Skeletal muscle tissue (tissue), 4 donors: ENCODE results near the gene TAS1R1. TPM values are rescaled to one million over a fixed set of nuclear protein-coding genes. Genes with fewer than 3 reads are reported as not detected.
A peak's percentile ranks its signal among the peaks of the same experiment; 100 is the strongest.

Experiments used
- H3K27ac ChIP-seq: one replicate; pipeline ENCODE4 v1.7.0; 2013; ENCODE audit warnings: mild to moderate bottlenecking, low read depth, low read length, inconsistent platforms
- H3K27me3 ChIP-seq, 3 donors: one replicate each; pipeline ENCODE4 v1.7.0; 2013; ENCODE audit warnings: low read length in 3 of 3; ENCODE audit not compliant: control insufficient read depth in 3 of 3, insufficient read depth in 3 of 3
- H3K36me3 ChIP-seq, 3 donors: one replicate each; pipeline ENCODE4 v1.7.0; 2013; ENCODE audit warnings: low read length in 3 of 3; ENCODE audit not compliant: control insufficient read depth in 3 of 3, insufficient read depth in 3 of 3
- H3K4me1 ChIP-seq, 3 donors: one replicate each; pipeline ENCODE4 v1.7.0; 2013; ENCODE audit warnings: low read length in 3 of 3, mild to moderate bottlenecking in 3 of 3; ENCODE audit not compliant: control insufficient read depth in 3 of 3, insufficient read depth in 3 of 3
- H3K4me3 ChIP-seq, 3 donors: one replicate each; pipeline ENCODE4 v1.7.0; 2013; ENCODE audit warnings: low read length in 3 of 3
- H3K9ac ChIP-seq, 3 donors: one replicate each; pipeline ENCODE4 v1.7.0; 2013; ENCODE audit warnings: low read length in 3 of 3, mild to moderate bottlenecking in 3 of 3, moderate library complexity in 2 of 3, low read depth in 1 of 3
- H3K9me3 ChIP-seq, 3 donors: one replicate each; pipeline ENCODE4 v1.7.0; 2013; ENCODE audit warnings: low read length in 3 of 3; ENCODE audit not compliant: control insufficient read depth in 3 of 3
- total RNA-seq: library from RNA; depleted of rRNA; stranded (reverse); fragments of >200 nt; gene quantifications from one replicate; pipeline ENCODE4 v1.2.3, GENCODE V29; 2014
- donor health status: Osteomylitis.

Gene TAS1R1
- total RNA-seq, 1 donor from 2014 or later = 5.7 TPM

GRCh38 chr1:6519935-6520671, 35.0 kb upstream of the TAS1R1 start:
- Histone ChIP-seq H3K27ac (no peak overlapping the region), H3K27me3 (no peaks in the 10 kb centered on the region), H3K9me3 (no peaks in the 10 kb centered on the region), H3K4me3 (peak overlapping the region in 2 of 3 donors; percentile 20 to 30), H3K36me3 (peaks cover under 1 to 6% (median under 1%) of the 10 kb centered on the region in 3 donors), H3K4me1 (peaks cover 13 to 16% (median 15%) of the 10 kb centered on the region in 3 donors), H3K9ac (peak overlapping the region in 1 of 3 donors; percentile 21)

DNA sequence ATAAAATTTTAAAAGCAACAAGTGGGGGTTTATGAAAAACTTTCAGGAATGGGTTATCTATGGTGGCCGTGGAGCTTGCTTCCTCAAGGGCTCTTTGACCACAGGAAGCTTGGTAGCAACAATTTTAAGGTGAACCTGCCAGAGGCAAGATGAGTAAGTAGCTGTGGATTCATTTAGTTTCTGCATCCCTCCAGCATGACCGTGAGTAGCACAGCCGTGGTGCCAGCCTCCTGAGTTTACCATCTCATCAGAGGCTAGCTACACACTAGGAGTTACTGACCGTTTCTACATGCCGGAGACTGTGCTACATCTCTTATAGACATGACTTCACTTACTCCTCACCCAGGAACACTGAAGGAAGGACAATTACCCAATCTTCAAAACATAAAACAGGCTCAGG, 33.6 kb upstream of the TAS1R1 start:
- Histone ChIP-seq H3K4me1 (peaks cover 13 to 16% (median 15%) of the 10 kb centered on the region in 3 donors), H3K9ac (no peak overlapping the region), H3K4me3 (no peak overlapping the region), H3K36me3 (peaks cover 11 to 20% (median 15%) of the 10 kb centered on the region in 3 donors), H3K9me3 (no peaks in the 10 kb centered on the region), H3K27me3 (no peaks in the 10 kb centered on the region), H3K27ac (no peak overlapping the region)

DNA sequence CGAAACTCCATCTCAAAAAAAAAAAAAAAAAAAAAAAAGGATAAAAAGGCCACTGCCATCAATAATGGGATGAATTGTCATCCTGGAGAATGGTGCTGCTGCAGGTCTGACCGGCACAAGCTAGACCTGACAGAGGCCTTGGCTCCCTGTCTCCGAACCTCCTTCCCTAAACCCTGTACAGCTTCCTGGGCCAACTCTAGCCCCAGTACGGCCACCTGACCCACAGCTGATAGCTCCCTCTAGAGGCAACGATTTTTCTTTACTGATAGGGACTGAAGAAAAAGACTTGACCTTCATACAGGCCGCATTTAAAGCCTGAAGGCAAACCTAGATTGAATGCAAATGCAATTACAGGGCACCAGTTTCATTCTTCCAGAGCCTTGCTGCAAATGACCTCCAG, 31.5 kb upstream of the TAS1R1 start:
- Histone ChIP-seq H3K36me3 (peaks cover 20 to 31% (median 28%) of the 10 kb centered on the region in 3 donors), H3K9ac (no peak overlapping the region), H3K27ac (no peak overlapping the region), H3K4me3 (no peak overlapping the region), H3K27me3 (no peaks in the 10 kb centered on the region), H3K4me1 (peaks cover 13 to 16% (median 15%) of the 10 kb centered on the region in 3 donors), H3K9me3 (no peaks in the 10 kb centered on the region)

- Histone ChIP-seq H3K27ac (no peak overlapping the region), H3K36me3 (peaks cover 33 to 46% (median 44%) of the 10 kb centered on the region in 3 donors), H3K9ac (no peak overlapping the region), H3K9me3 (no peaks in the 10 kb centered on the region), H3K4me1 (no peaks in the 10 kb centered on the region), H3K27me3 (no peaks in the 10 kb centered on the region), H3K4me3 (no peak overlapping the region)
Observed at GRCh38 chr1:6526316-6526715, 28.8 kb upstream of the TAS1R1 start.

GRCh38 chr1:6528492-6528891, 26.6 kb upstream of the TAS1R1 start:
- no peak overlapping the region for H3K27ac ChIP-seq
- H3K4me3 ChIP-seq = no peak overlapping the region
- H3K9me3 ChIP-seq = no peaks in the 10 kb centered on the region
- peaks cover 50 to 66% (median 64%) of the 10 kb centered on the region in 3 donors for H3K36me3 ChIP-seq
- H3K4me1 ChIP-seq = no peaks in the 10 kb centered on the region
- no peak overlapping the region for H3K9ac ChIP-seq
- H3K27me3 ChIP-seq = no peaks in the 10 kb centered on the region

DNA sequence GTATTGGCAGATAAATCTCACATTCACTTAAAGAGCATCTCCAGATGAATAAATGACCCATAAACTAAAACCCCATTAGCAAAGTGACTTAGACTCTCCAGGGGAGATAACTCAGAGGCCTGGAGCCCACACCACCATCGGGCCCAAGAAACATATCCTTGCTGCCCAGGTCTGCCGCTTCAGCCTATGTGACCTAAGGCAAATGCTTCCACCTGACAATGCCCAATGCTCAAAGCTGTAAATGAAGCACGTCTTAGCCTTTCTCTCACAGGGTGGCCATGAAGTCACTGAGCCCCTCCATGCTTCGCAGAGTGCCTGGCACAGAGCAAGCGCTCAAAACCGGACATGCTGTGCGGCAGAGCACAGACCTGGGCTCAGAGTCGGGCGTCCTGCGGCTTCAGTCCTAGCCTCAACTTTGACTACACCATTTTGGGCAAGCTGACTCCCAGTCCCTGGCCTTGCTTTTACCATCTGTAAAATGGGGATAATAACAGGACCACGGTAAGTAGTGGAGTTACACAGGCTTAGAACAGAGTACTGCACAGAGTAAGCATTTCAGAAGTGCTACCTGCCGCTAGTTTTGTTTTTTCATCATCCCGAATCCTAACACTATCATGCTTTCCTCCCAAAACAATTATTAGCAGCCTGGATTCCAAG, 24.5 kb upstream of the TAS1R1 start:
- Histone ChIP-seq H3K4me3 (no peak overlapping the region), H3K27me3 (no peaks in the 10 kb centered on the region), H3K9me3 (no peaks in the 10 kb centered on the region), H3K9ac (no peak overlapping the region), H3K36me3 (peaks cover 55 to 65% (median 60%) of the 10 kb centered on the region in 3 donors), H3K27ac (no peak overlapping the region), H3K4me1 (no peaks in the 10 kb centered on the region)

- Histone ChIP-seq H3K9ac (no peak overlapping the region), H3K36me3 (peaks cover 46 to 55% (median 52%) of the 10 kb centered on the region in 3 donors), H3K27ac (no peak overlapping the region), H3K4me3 (no peak overlapping the region), H3K9me3 (no peaks in the 10 kb centered on the region), H3K27me3 (no peaks in the 10 kb centered on the region), H3K4me1 (no peaks in the 10 kb centered on the region)
Observed at GRCh38 chr1:6531996-6532395, 23.1 kb upstream of the TAS1R1 start.

GRCh38 chr1:6534248-6534822, 20.8 kb upstream of the TAS1R1 start:
- Histone ChIP-seq H3K36me3 (peaks cover 33 to 46% (median 37%) of the 10 kb centered on the region in 3 donors), H3K4me3 (no peak overlapping the region), H3K9ac (no peak overlapping the region)

DNA sequence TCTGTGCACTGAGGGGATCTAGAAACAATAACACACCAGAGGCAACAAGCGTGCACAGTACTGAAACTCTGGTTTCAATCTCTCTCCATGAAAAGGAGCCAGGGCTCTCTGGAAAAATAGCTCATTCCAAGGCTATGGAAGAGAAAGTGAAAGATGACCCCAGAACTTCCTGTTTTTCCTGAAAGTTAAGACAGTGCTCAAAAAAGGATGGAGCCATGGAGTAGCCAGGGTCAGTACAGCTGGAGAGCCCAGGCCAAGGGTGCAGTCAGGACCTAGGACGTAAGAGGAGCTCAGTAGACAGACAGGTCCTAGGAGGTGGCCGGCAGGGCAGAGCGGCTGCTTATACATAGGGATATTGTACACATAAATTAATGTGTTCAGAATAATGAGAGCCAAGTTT, 19.9 kb upstream of the TAS1R1 start:
- no peak overlapping the region for H3K9ac ChIP-seq
- no peaks in the 10 kb centered on the region for H3K27me3 ChIP-seq
- H3K9me3 ChIP-seq = no peaks in the 10 kb centered on the region
- no peak overlapping the region for H3K4me3 ChIP-seq
- H3K4me1 ChIP-seq = no peaks in the 10 kb centered on the region
- peaks cover 33 to 46% (median 37%) of the 10 kb centered on the region in 3 donors for H3K36me3 ChIP-seq
- H3K27ac ChIP-seq = no peak overlapping the region

More at GRCh38 chr1:6534248-6534822, 20.8 kb upstream of the TAS1R1 start:
- Histone ChIP-seq H3K4me1 (no peaks in the 10 kb centered on the region), H3K9me3 (no peaks in the 10 kb centered on the region), H3K27me3 (no peaks in the 10 kb centered on the region), H3K27ac (no peak overlapping the region)

DNA sequence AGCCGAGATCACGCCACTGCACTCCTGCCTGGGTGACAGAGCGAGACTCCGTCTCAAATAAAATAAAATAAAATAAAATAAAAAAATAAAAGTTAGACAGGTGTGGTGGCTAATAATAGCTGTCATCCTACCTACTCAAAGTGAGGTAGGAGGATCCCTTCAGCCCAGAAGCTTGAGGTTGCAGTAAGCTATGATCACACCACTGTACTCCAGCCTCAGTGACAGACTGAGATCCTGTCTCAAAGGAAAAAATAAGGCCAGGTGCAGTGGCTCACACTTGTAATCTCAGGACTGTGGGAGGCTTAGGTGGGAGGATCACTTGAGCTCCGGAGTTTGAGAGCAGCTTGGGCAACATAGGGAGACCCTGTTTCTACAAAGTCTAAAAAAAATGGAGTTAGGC, 18.8 kb upstream of the TAS1R1 start:
- Histone ChIP-seq H3K27ac (no peak overlapping the region), H3K27me3 (no peaks in the 10 kb centered on the region), H3K9me3 (no peaks in the 10 kb centered on the region), H3K4me3 (no peak overlapping the region), H3K36me3 (peaks cover 25 to 46% (median 29%) of the 10 kb centered on the region in 3 donors), H3K9ac (no peak overlapping the region), H3K4me1 (no peaks in the 10 kb centered on the region)
